Stimulated activated CD8-positive, alpha-beta memory T cell treated with anti-CD3 and anti-CD28 coated beads, Interleukin-12 subunit alpha, Interleukin-12 subunit beta, amount 100 ng/mL, for 4 hours (primary cell): ENCODE data around the gene TECPR2.
"Not testable (repeated sequence)": the region's sequence is repeated elsewhere in the genome, so short reads cannot be mapped to it uniquely, and the experiment has no call there.

Experiments
- DNase-seq: peaks from one replicate; pipeline ENCODE4 v3.0.0-alpha.2; 2020; ENCODE audit warnings: low read depth

TECPR2 gene

DNA sequence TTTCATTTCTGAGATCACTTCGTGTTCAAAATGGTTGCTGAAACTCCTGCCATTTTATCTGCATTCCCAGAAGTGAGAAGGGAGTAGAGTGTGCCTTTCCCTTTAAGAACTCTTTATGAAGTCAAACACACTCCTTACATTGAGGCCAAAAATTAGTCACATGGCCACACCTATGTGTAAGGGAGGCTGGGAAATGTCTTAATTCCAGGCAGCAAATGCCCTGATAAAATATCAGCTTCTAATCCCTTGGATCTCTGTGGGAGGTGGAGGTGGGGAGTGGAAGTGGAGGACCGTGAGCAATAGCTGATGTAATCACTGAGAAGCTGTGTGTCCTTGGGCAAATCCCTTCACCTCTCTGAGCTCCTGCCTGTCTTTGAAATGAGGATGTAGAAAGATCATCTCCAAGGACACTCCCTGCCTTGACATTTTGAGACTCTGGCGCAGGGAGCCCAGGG, 169.5 kb downstream of the TECPR2 start:
- DNase-seq, result no peak

DNA sequence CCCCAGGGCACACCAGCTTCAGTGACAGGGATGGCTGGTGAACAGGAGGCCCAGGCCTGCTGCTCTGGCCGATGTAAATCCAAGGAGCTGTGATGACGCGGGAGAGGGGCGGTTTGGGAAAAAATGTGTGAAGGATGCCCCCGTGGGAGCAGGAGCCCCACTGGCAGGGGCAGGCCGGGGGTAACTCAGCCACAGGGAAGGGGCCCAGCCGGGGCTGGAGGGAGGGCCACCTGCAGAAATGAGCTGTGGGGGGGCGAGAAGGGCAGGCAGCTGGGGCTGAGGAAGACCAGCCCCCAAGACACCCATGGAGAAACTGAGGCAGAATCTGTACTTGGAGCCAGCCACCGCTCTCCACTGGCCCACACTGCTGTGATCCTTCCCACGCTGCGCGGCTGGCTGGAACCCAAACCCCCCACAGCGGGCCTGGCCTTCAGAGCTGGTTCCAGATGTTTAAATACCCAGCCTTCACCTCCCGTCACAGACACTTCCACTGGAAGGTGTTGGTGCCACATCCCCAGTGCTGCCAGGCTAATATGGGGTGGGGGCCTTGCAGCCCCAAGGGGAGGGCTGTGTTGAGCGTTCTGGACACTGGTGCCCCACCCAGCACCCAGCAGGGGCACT, 175.3 kb downstream of the TECPR2 start:
- DNase-seq, result no peak

DNA sequence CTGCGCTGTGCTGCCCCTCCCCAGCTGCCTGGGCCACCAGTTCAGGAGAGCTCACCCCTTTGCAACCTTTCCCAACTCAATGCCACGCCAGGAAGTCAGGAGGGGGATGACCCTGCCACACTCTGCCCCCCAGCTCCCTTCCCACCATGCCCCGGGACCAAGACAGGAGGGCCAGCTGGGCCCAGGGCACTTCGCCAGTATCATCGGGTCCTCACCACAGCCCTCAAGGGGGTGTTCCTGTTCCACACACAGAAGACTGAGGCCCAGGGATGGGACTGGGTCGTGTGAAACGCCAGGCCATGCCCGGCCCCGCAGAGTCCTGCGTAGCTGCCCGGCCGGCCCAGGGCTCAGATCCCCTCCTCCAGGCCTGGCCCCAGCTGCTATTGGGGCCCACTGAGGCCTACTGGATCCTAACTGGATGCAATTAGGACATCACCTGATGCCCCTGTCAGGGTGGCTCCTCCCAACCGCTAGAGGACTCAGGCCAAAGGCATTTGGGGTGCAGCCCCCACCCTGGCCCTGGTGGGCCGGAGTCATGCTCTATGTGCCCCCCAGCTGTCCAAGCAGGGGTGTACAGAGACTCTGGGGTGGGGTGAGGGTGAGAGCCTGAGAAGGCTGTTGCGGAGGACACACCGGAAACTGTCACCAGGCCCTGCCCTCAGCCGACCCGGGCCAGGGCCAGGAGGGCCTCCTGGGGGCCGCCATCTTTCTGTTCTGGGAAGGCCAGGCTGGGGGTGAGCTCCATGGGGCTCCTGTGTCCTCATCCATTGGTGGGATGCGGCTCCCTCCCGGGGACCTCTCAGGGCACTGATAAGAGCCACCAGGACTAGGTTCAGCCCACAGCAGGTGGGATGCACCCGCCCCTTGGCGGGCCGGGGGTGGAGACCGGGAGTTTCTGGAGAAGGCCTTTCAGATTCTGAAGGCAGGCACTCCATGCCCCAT, 176.1 kb downstream of the TECPR2 start:
- DNase-seq, result no peak

DNA sequence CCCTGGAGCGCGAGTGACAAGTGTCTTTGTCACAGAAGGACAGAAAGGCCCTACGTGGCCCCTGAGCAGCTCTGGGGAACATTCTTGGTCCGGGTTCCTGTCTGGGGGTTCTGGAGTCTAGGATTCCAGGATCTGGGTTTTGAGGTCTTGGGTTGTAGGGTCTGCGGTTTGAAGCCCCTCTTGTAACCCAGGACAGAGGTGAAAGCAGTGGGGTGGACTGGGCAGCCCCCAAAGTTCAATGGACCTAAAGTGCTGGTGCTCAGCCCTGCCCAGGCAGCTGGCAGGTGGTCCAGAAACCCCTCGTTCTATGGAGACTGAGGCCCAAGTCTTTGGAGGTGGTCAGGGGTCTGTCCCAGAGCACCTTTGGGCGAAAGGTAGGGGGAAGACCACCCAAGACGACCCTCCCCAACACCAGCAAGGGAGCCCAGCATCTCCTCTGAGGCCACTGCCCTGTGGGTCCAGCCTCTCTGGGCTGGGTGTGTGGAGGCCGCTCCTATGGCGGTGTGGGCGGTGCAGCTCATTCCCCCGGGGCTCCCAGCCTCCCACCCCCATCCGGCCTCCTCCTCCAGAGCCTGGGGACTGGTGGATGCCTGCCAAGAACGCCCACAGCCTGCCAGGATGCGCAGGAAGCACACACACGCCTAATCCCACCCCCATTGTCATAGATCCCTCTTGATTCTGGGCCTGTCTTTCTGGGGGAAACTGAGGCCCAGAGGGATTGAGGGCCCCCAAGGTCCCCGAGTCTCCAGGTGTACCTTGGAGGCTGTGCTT, 177.0 kb downstream of the TECPR2 start:
- no peak for DNase-seq

DNA sequence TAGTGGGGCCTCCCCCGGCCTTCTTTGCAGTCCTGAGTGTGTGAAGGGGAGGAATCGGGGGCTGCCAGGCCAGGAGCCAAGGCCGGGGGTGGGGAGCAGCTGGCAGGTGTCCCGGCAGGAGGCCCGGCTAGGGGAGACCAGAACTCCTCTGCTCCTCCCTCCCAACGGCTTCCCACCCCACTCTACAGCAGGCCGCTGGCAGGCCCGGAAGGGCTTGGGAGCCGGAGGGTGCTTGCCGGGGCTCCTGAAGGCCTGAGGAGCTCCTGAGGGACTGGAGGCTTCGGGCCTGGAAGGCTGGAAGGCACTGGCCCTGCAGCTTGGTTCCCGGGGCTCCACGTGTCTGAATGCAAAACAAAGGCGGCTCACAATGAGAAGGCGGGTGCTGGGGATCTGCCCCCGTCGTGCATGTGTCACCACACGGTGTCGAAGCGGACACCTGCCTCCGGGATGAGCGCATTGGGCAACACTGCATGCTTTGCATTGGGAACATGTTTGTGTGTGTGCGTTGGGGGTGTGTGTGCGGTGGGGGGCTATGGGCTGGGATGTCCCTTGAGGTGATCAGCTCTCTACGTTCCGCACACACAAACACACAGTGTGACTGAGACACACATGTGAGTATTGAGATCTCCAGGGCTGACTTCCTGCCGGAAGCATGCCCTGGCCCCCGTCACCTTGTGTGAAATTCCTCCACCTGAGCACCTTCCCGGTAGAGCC, 177.7 kb downstream of the TECPR2 start:
- DNase-seq, result no peak

DNA sequence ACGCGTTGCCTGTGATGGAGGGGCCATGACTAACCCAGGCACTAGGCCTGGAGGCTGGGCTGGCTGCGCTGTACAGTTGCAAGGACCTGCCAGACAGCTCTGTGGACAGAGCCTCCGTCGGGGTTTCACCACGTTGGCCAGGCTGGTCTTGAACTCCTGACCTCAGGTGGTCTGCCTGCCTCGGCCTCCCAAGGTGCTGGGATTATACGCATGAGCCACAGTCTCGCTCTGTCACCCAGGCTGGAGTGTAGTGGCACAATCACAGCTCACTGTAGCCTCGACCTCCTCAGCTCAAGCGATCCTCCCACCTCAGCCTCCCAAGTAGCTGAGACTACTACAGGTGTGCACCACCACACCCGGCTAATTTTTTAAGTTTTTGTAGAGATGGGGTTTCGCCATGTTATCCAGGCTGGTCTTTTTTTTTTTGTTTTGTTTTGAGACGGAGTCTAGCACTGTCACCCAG, 178.3 kb downstream of the TECPR2 start:
- DNase-seq, result not testable (repeated sequence)

DNA sequence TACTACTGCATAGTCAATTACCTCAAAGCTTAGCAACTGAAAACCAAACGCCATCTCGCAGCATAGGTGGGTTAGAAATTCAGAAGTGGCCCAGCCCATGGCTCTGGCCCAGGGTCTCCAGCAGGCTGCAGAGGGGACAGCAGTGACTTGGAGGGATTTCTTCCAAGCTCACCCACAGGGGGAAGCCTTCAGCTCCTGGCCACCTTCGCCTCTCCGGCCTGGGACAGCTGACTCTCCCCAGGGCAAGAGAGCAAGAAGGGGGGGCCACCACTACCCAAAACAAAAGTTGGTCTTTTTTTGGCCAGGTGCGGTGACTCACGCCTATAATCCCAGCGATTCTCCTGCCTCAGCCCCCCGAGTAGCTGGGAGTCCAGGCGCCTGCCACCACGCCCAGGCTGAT, 179.0 kb downstream of the TECPR2 start:
- no peak for DNase-seq

DNA sequence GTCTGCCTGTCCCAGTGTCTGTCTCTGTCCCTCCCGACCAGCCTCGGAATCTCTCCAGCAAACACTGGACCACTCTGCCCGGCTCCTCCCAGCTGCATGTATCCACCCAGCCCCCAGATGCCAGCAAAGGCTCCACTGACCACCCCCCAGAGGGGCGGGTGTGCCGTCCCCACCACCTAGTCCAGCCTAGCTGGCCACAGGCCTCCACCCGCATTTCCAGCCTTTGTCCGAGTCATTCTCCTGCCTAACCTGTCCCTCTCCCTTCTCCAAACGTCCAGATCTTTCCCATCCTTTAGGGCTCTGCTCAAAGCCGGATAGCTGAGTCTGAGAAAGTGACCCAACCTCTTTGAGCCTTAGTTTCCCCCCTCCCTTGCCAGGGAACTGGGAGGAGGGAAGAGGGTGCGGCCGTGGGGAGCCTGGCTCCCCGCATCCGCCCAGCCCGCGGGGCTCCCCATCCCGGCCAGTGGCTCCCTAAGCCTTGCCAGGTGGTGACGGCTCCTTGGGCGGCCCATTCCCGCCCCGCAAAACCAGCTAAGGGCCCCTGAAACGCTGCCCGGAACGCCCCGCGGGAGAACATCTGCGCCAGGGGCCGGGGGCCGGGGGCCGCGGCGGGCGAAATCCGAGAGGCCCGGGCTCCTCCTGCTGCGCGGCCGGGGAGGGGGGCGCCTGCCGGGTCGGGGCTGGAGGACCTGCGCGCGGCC, 181.5 kb downstream of the TECPR2 start:
- DNase-seq, result no peak

DNA sequence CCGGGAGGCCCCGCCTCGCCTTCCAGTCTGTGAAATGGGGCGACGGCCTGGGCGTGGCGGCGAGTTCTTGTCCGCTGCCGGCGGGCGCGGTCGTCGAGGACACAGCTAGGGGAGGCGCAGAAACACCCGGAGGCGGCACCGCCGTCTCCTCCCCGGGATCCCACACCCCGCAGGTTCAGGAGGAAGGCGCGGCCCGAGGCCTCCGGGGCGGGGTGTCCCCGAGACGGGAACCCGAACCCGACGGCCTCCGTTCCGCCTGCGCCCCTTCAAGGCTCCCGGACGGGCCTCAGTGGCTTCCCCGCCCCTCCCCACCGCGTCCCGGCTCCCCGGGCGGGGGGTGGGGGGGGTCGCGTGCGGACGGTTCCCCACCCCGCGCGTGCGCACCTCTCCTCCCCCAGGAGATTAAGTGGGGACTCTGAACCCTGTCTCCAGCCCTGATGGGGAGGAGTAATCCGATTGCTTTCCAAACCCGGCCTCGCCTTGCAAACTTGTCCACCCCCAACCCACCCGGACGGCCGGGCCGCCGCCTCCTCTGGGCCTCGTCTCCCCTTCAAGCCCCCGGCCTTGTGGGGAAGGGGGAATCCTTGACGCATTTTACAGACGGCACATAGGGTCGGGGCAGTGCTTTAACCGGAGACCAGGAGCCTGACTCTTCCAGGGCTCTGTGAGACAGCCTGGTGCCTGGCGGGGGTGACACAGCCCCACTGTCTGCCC, 182.2 kb downstream of the TECPR2 start:
- DNase-seq, result no peak

DNA sequence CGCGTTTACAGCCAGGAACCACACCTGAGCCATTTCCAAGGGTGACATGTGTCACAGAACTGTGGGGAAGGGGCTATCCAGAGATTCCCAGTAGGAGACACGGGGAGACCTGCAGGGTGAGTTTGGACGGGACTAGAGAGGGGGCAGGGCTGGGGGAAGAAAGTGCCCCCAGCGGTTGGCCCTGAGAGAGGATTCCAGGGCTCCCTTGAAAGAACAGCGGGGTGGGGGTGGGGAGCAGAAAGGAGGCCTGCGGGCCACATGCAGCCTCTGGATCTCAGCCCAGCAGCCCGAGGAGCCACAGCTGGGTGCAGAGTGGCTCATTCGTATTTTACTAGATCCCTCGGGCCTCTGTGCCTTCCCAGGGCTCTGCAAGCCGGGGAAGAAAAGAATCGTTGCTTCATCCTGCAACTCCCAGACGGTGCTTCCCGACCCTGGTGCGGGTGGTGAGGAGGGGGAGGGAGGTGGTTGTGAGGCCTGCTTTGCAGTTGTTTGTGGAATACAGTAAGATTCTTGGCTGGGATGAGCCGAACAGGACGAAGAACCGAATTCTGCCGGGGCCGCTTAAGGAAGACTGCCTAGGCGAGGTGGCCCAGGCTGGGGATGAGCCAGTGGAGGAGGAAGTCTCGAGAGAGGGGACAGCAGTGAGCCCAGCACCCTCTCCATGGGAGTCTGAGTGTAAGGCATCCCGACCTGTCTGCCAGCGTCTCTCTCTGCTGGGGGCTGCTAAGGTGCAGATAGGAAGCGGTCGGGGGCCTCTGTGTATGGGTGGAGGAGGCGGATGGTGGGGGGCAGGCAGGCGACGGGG, 182.9 kb downstream of the TECPR2 start:
- DNase-seq, result no peak

DNA sequence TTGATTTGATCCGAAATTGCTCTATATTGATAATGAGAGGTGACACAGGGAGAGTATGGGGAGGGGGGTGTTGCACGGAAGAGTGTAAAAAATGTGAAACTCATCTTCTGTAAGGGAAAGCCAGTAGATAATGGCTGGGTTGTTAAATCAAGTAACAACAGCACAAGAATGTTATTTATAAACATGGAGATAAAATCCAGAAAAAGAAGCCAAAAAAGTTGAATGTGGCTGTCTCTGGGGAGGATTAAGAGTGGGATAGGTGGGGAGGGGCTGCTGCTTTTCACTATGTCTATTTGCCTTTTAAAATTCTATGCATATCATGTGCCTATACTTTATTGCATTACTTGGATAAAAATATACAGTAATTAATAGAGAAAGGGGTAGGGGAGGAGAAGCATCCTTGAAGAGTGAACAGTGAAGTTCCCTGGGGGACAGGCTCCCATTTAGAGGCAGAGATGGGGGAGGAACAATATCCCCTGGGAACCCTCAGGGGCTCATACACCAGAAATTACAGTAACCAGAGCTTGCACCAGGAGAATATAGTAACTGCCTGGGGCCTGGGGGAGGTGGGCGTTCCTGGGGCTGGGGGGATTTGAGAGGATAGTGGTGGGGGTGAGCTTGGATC, 186.0 kb downstream of the TECPR2 start:
- DNase-seq, result no peak

DNA sequence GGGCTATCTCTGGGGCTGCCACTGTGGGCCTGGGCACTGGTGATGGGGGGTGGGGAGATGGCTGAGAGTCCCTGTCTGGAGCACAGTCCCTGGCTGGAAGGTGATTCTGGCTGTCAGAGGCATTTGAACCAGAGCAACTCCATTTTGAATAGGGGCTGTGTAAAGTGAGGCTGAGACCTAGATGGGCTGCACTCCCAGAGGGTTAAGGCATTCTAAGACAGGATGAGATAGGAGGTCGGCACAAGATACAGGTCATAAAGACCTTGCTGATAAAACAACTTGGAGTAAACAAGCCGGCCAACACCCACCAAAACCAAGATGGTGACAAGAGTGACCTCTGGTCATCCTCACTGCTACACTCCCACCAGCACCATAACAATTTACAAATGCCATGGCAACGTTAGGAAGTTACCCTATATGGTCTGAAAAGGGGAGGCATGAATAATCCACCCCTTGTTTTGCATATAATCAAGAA, 188.2 kb downstream of the TECPR2 start:
- DNase-seq, result not testable (repeated sequence)
